ENCODE results near the gene RHCG. TPM values are rescaled to one million over a fixed set of nuclear protein-coding genes. Genes with fewer than 3 reads are reported as not detected.

The RHCG gene
- total RNA-seq, 1 donor from 2014 or later: not detected

GRCh38 chr15:89515477-89515876 lies 19.1 kb upstream of the RHCG start:
- Mint-ChIP-seq H3K27ac (ENCODE audit: unreplicated experiment) (no peak overlapping the region), H3K27me3 (ENCODE audit: unreplicated experiment) (no peaks in the 10 kb centered on the region), H3K36me3 (ENCODE audit: low read depth, unreplicated experiment) (no peaks in the 10 kb centered on the region), H3K9me3 (ENCODE audit: unreplicated experiment) (no peaks in the 10 kb centered on the region), H3K4me1 (ENCODE audit: unreplicated experiment) (no peaks in the 10 kb centered on the region), H3K4me3 (ENCODE audit: unreplicated experiment) (no peak overlapping the region)
- no peak for TF ChIP-seq CTCF (IDR thresholded peaks at IDR 0.05; ENCODE audit: unreplicated experiment)
- DNase-seq (ENCODE audit: low spot score): no peak

- Mint-ChIP-seq H3K36me3 (ENCODE audit: low read depth, unreplicated experiment) (no peaks in the 10 kb centered on the region), H3K4me3 (ENCODE audit: unreplicated experiment) (no peak overlapping the region), H3K9me3 (ENCODE audit: unreplicated experiment) (no peaks in the 10 kb centered on the region), H3K27me3 (ENCODE audit: unreplicated experiment) (no peaks in the 10 kb centered on the region), H3K4me1 (ENCODE audit: unreplicated experiment) (no peaks in the 10 kb centered on the region), H3K27ac (ENCODE audit: unreplicated experiment) (no peak overlapping the region)
- TF ChIP-seq CTCF (IDR thresholded peaks at IDR 0.05; ENCODE audit: unreplicated experiment): no peak
- no peak for DNase-seq (ENCODE audit: low spot score)
These were observed 18.4 kb upstream of the RHCG start for GRCh38 chr15:89514596-89515406.

- DNase-seq (ENCODE audit: low spot score): no peak
- no peaks in the 10 kb centered on the region for H3K36me3 Mint-ChIP-seq (ENCODE audit: low read depth, unreplicated experiment)
- no peaks in the 10 kb centered on the region for H3K27me3 Mint-ChIP-seq (ENCODE audit: unreplicated experiment)
- no peak overlapping the region for H3K27ac Mint-ChIP-seq (ENCODE audit: unreplicated experiment)
- H3K4me1 Mint-ChIP-seq (ENCODE audit: unreplicated experiment): no peaks in the 10 kb centered on the region
- no peaks in the 10 kb centered on the region for H3K9me3 Mint-ChIP-seq (ENCODE audit: unreplicated experiment)
- no peak for TF ChIP-seq CTCF (IDR thresholded peaks at IDR 0.05; ENCODE audit: unreplicated experiment)
- H3K4me3 Mint-ChIP-seq (ENCODE audit: unreplicated experiment): no peak overlapping the region
These were observed 17.8 kb upstream of the RHCG start for GRCh38 chr15:89514186-89514585.

- H3K27ac Mint-ChIP-seq (ENCODE audit: unreplicated experiment): no peak overlapping the region
- H3K27me3 Mint-ChIP-seq (ENCODE audit: unreplicated experiment): no peaks in the 10 kb centered on the region
- H3K9me3 Mint-ChIP-seq (ENCODE audit: unreplicated experiment): no peaks in the 10 kb centered on the region
These were observed 16.9 kb upstream of the RHCG start for GRCh38 chr15:89513284-89513683.

More at GRCh38 chr15:89513284-89513683, 16.9 kb upstream of the RHCG start:
- DNase-seq (ENCODE audit: low spot score): no peak
- Mint-ChIP-seq H3K36me3 (ENCODE audit: low read depth, unreplicated experiment) (no peaks in the 10 kb centered on the region), H3K4me1 (ENCODE audit: unreplicated experiment) (no peaks in the 10 kb centered on the region), H3K4me3 (ENCODE audit: unreplicated experiment) (no peak overlapping the region)
- TF ChIP-seq CTCF (IDR thresholded peaks at IDR 0.05; ENCODE audit: unreplicated experiment): no peak
